ENCODE results near the gene RRP1. TPM values are rescaled to one million over a fixed set of nuclear protein-coding genes. Genes with fewer than 3 reads are reported as not detected.

RRP1 gene
- total RNA-seq, 1 donor from 2014 or later, result 43.6 TPM

DNA sequence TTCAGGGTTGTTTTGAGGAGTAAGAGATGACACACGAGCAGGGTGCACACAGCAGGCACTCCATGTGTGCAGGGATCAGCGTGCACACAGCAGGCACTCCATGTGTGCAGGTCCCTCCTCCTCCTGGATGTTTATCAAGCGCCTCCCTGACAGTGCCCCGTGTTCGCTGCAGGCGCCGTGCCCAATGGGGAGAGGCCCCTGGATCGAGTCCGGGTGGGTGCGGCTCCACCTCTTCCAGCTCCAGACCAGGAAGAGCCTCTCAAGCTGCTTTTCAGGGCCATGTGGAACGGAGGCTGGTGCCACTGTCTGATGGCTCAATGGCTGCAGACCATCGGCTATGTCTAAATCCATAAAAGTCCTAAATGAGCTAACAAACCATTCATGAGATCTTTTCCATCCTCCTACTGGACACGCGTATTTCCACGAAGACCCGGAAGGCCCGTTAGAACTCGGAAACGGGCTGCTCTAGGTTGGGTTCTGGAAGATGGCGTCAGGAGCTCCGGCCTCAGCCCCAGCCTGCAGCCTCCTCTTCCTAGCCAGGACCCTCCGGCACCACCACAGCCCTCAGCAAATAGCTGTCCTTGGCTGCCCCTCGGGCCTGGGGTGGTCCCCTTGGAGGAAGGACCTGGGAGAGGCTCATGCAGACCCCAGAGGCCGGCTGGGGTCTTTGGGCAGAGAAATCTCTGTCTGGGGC lies 36.0 kb downstream of the RRP1 start:
- Mint-ChIP-seq H3K27me3 (peaks cover 7% of the 10 kb centered on the region), H3K9me3 (no peaks in the 10 kb centered on the region), H3K27ac (no peak overlapping the region), H3K4me1 (ENCODE audit: unreplicated experiment) (peaks cover 5% of the 10 kb centered on the region), H3K4me3 (no peak overlapping the region), H3K36me3 (no peaks in the 10 kb centered on the region)
- no peak for DNase-seq (ENCODE audit: extremely low spot score, unreplicated experiment)
- TF ChIP-seq, protein P1, sequence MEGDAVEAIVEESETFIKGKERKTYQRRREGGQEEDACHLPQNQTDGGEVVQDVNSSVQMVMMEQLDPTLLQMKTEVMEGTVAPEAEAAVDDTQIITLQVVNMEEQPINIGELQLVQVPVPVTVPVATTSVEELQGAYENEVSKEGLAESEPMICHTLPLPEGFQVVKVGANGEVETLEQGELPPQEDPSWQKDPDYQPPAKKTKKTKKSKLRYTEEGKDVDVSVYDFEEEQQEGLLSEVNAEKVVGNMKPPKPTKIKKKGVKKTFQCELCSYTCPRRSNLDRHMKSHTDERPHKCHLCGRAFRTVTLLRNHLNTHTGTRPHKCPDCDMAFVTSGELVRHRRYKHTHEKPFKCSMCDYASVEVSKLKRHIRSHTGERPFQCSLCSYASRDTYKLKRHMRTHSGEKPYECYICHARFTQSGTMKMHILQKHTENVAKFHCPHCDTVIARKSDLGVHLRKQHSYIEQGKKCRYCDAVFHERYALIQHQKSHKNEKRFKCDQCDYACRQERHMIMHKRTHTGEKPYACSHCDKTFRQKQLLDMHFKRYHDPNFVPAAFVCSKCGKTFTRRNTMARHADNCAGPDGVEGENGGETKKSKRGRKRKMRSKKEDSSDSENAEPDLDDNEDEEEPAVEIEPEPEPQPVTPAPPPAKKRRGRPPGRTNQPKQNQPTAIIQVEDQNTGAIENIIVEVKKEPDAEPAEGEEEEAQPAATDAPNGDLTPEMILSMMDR (conservative IDR thresholded peaks at IDR 0.05), result no peak

DNA sequence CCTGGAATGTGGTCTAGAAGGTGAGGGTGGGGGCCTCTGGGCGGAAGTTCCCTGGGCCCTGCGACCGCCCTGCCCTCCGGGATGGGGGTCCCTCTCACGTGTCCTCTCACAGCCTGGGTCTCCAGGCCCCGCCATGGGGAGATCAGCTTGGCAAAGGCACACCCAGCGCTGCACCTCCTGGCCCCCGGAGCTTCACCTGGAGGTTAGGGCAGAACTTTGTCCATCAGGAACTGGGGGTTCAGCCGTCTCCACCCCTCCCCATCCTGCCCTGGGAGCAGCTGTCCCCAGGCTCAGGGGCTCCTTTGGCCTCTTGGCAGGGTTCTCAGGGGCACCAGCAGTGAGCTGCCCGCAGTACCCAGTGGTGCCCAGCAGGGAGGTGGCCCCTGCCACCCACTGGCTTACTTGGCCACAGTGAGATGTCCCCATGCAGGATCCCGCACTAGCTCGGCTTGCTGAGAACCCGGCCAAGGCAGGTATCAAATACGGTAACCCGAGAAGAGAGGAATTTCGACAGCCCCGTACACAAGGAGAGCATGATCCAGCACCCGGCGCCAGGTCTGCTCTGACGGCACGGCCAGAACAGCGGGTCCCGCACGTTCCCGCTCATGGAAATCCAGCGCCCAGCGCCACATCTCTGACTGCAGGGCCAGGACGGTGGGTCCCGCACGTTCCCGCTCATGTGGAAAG lies 36.7 kb downstream of the RRP1 start:
- TF ChIP-seq, protein P1 (conservative IDR thresholded peaks at IDR 0.05), result peak; percentile 53
- peaks cover 5% of the 10 kb centered on the region for H3K4me1 Mint-ChIP-seq (ENCODE audit: unreplicated experiment)
- no peak overlapping the region for H3K4me3 Mint-ChIP-seq
- no peaks in the 10 kb centered on the region for H3K9me3 Mint-ChIP-seq
- H3K27ac Mint-ChIP-seq, result no peak overlapping the region
- H3K36me3 Mint-ChIP-seq, result no peaks in the 10 kb centered on the region
- H3K27me3 Mint-ChIP-seq, result peaks cover 7% of the 10 kb centered on the region
- DNase-seq (ENCODE audit: extremely low spot score, unreplicated experiment), result no peak

DNA sequence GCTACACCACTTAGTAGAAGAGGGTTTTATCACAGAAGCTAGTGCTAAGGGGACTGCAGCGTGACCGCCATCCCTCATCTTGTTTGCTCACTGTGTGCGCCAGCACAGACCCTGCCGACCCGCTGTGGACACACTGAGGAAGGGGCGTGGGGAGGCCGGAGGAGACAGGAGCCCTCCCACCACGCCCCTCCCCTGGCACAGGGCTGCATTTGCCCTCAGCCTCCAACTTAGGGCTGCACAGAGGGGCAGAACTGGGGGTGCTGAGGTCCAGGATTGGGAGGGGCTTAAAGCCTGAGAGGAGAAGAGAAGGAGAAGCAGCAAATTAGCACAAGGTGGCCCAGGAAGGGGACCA lies 37.2 kb downstream of the RRP1 start:
- no peak overlapping the region for H3K4me3 Mint-ChIP-seq
- H3K9me3 Mint-ChIP-seq, result no peaks in the 10 kb centered on the region
- DNase-seq (ENCODE audit: extremely low spot score, unreplicated experiment), result no peak
- H3K27ac Mint-ChIP-seq, result no peak overlapping the region
- peaks cover 5% of the 10 kb centered on the region for H3K4me1 Mint-ChIP-seq (ENCODE audit: unreplicated experiment)
- TF ChIP-seq, protein P1 (conservative IDR thresholded peaks at IDR 0.05), result no peak
- peaks cover 7% of the 10 kb centered on the region for H3K27me3 Mint-ChIP-seq
- H3K36me3 Mint-ChIP-seq, result no peaks in the 10 kb centered on the region

DNA sequence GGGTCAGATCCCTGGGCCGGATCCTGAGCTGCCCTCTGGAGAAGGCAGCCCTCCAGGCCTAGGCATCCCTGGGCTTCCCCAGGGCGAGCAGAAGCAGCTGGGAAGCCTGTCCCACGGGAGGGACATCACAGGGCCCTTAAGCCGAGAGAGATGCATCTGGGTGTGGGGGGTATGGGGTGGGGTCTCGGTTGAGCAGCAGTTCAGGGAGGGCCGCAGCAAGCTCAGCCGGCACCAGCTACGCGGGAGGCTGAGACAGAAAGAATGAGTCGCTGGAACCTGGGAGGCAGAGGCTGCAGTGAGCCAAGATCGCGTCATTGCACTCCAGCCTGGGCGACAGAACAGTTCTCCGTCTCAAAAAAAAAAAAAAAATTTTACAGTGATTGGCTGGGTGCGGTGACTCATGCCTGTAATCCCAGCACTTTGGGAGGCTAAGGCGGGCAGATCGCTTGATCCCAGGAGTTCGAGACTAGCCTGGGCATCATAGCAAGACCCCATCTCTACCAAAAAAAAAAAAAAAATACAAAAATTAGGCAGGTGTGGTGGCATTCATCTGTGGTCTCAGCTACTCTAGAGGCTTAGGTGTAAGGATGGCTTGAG lies 37.7 kb downstream of the RRP1 start:
- H3K36me3 Mint-ChIP-seq, result no peaks in the 10 kb centered on the region
- TF ChIP-seq, protein P1 (conservative IDR thresholded peaks at IDR 0.05), result no peak
- DNase-seq (ENCODE audit: extremely low spot score, unreplicated experiment), result no peak
- H3K27me3 Mint-ChIP-seq, result peaks cover 7% of the 10 kb centered on the region
- H3K9me3 Mint-ChIP-seq, result no peaks in the 10 kb centered on the region
- no peak overlapping the region for H3K4me3 Mint-ChIP-seq
- no peak overlapping the region for H3K27ac Mint-ChIP-seq
- H3K4me1 Mint-ChIP-seq (ENCODE audit: unreplicated experiment), result peaks cover 5% of the 10 kb centered on the region

DNA sequence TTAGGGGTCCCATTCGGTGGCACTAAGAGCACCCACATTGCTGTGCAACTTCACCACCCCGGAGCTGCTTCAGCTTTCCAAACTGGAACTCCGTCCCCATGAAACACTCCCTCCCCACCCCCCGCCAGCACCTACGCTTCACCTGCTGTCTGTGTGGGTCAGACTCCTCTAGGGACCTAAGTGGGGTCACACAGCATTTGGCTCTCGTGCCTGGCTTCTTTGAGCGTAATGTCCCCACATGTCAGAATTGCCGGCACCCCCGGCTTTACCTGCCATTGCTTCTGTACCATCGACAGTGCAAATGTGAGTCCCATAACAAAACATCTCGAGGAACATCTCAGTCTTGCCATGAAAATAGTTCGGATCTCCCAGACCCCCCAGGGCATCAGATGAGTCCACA lies 39.8 kb downstream of the RRP1 start:
- Mint-ChIP-seq H3K9me3 (no peaks in the 10 kb centered on the region), H3K36me3 (no peaks in the 10 kb centered on the region), H3K4me1 (ENCODE audit: unreplicated experiment) (peaks cover 5% of the 10 kb centered on the region), H3K27me3 (peaks cover 7% of the 10 kb centered on the region), H3K4me3 (no peak overlapping the region), H3K27ac (no peak overlapping the region)
- TF ChIP-seq, protein P1 (conservative IDR thresholded peaks at IDR 0.05), result no peak
- no peak for DNase-seq (ENCODE audit: extremely low spot score, unreplicated experiment)

Data from type B pancreatic cell (in vitro differentiated cells).